Measurements from ENCODE around the gene DTNB. TPM values are rescaled to one million over a fixed set of nuclear protein-coding genes. Genes with fewer than 3 reads are reported as not detected.

Gene DTNB
- polyA plus RNA-seq, 4 donors, result 11.8 to 23.8 (median 19.2) TPM

DNA sequence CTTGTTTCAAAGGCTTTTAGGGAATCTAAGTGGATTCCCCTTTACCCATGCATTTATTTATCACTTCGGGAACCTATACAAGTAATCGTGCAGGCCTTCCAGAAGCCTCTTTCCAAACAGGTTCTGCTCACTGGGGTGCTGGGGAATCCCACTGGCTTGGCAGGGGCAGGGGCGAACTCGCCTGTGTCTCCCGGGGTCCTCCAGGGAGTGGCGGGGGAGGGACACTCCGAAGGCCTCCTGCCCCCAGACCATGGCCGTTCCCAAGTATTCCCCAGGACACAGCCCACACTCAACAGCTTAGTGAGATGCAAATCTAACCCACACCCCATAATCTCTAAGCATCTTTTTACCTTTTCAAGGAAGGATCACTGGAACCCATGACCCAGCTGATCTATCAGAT, 338.2 kb downstream of the DTNB start:
- no peak for DNase-seq (ENCODE audit: low read depth in 4 of 4, low spot score in 3 of 4)

DNA sequence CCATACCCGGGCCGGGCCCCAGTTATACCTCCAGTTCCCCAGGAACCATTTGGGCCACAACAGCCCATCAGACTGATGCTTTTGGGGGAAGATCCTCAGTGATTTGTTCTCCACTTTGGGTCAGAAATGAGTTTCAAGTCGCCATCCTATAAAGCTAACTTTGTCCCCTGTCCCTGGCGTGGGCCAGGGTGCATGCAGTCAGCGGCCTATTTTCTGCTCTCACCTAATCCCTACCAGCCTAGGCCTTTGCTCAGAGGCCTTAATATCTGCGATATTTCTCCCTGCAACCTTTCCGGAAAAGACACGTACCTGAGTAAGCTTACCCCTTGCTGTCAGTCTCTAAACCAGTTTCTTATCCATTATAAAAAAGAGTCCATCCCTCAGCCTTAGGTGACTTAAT, 338.9 kb downstream of the DTNB start:
- DNase-seq (ENCODE audit: low read depth in 4 of 4, low spot score in 3 of 4), result no peak

DNA sequence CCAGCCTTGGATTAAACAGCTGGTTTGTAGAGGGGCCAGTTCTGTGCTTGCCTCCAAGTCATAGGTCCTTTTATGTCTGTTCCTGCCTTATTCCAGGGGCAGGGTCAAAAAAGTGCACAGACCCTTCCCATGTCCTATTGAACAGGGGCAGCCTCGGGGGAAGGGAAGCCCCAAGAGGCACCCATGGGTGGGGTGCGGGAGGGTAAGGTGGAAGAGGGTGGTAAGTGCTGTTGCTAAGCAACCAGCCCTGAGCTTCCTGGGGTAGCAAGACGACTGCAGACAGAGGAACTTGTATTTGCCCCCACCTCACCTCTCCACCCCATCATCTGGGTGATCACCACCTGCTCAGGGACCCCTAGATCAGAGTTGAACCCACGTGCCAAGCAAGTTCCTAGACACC, 339.4 kb downstream of the DTNB start:
- no peak for DNase-seq (ENCODE audit: low read depth in 4 of 4, low spot score in 3 of 4)

DNA sequence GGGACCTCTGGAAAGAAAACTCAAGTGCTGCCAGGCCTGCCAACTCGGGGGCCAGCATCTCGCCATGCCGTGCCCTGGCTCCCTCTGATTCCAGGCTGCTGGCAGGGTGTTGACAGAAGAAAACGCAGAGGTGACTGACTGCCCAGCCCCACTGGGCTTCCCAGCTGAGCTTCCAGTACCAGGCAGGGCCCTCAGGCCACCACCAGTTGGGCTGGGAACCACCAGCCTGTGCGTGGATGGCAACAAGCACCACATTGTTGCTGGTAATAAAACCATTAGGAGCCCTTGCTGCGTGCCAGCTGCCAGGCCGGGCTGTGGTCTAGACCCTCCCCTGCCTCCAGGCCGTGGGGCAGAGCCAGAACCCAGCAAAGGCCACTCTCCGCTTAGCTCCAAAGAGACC, 340.8 kb downstream of the DTNB start:
- no peak for DNase-seq (ENCODE audit: low read depth in 4 of 4, low spot score in 3 of 4)

DNA sequence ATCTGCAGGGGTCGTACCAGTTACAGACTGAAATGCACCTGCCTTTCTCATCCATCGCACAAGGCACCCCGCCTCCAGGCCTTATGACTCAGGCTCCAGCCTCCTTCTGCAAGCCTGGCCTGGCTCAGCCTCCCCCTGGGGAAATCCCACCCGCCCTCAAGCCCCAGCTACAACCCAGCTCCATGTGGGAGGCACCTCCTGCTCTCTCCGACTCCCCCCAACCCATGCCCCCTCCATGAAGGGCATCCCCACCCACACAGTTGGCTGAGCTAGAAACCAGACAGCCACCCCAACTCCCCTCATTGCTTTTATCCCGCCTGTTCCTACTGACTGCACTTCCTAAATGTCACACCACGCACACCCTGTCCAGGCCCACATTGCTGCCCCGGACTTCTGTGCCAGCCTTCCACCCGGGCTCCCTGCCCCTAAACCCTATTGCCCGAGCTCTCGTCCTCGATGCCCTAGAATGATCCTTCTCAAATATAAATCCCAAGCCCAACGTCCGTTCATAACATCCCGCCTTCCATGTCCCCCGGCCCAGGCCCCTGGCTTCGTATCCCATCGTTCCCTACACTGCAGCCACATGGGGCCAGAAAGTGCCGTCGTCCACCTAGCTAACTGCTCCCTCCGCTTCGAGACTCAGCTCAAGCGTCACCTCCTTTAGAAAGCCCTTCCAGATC, 341.6 kb downstream of the DTNB start:
- DNase-seq (ENCODE audit: low read depth in 4 of 4, low spot score in 3 of 4), result no peak

DNA sequence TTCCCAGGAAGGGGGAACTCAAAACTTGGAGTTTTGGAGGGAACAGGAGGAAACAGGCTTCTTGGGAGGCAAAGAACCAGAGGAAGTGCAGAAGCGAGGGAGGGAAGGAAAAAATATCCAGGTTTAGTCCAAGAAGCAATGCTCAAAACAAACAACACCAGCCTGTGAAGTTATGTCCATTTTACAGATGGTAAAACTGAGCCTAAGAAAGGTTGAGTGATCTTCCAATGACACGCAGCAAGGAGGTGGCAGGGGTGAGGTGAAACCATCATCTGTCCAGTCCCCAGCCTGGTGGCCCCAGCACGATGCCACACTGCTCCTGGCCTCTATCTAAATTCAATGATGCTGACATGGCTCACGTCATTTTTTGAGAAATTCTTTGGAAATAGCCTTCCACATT, 342.4 kb downstream of the DTNB start:
- no peak for DNase-seq (ENCODE audit: low read depth in 4 of 4, low spot score in 3 of 4)

DNA sequence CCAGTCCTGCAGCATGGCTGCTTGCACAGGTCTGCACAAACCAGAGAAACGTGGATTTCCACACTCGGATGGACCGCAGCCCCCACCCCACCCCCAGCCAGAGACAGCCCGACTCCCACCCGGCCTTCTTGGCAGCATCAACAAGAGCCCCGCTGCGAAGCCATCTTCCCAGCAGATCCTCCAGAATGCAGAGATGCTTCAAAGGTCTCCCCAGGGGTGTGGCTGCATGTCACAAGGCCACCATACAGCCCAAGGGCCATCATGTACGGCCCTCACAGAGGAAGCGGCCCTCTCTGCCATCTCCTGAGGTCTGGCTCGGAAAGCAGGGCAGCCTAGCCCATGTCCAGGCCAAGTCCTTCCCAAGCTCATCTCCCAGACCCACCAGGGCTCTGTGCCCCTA, 343.1 kb downstream of the DTNB start:
- DNase-seq (ENCODE audit: low read depth in 4 of 4, low spot score in 3 of 4), result no peak

DNA sequence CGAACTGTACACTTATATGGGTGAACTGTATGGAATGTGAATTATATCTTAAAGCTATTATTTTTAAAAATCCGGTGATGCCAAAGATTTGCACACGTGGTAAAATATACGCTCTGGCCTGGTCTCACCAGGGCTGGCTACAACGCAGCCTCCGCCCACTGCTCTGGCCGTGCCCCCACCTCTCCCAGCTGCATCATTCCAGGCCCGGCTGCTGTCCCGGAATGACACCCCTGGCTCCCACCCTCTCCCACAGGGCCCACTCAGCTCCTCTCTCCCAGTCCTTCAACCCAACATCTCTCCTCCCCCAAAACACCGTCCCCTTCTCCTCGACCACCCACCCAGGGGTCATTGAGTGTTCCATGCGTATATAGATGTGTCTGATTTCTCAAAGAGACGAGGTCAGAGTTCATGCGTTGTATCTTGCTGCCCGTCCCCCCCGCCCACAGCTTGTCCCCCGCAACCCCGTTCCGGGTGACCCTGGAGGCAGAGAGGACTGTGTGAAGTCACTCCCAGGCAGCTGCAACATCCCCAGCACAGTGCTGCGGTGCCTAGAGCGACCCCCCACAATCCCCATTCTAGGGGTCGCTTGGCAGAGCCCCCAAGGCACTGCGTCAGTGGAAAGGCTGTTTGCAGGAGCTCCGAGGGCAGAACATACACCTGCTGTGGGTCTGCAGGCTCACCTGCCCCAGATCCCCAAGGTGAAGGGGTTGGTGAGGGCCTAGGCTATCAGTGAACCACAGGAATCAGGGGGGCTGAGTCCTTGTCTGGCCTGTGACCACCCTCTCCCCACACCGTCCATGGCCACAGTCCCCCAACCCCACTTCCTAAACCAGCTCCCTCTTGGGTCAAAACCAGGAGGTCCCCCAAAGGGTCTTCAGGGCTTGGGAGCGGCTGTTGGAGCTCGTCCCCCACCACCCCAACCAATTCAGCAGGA, 345.0 kb downstream of the DTNB start:
- no peak for DNase-seq (ENCODE audit: low read depth in 4 of 4, low spot score in 3 of 4)

Other genes with a start within 250 kb of the DTNB start
- gene ASXL2, start 204.9 kb upstream of the DTNB start, polyA plus RNA-seq (ENCODE audit: insufficient read length in 4 of 4), result 10 to 100 TPM; 15.6 to 23.5 (median 20.2) TPM

All from left renal pelvis (tissue), 4 donors.